ENCODE results near the gene TNFAIP3.

TNFAIP3 gene

DNA sequence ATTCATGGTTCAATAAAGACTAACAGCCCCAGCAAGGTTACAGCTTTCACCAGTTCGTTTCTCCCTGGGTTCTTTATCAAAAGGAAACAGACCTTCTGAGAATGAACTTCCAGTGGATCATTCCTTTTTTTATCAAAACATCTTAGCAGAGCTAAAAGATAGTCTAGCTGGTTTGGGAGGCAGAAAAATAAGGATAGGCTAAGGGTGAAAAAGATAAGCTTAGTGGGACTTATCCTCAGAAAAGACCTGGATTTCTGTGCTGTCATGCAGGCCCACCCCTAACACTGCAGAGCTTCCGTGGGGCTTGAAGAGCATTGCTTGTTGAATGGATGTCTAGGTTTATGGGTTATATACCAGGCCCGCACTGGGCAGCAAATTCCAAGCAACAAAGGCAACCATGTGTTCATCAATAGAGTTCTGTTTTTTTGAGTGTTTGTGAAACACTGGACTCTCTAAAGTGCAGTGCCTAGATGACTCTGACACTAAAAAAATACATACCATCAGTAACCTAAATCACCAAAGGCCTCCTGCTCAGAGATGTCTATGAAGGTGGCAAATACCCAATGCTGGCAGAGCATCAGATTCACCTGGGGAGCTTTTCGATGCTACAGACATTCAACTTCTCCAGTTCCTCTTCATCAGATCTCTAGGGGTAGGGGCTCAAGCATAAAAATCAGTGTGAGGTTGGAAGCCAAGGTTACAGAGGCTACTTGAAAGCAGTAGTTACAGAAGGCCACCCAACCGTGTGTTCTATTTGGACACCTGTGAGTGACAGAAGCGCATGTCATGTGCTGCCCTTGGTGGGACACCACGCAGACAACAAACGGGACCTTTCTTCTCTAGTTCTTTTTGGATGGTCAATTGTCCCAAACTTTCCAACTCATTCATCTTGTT lies 53.0 kb downstream of the TNFAIP3 start:
- FAIRE-seq = no peak
- no peak for DNase-seq (ENCODE audit: insufficient read length, low spot score)
- no peak for TF ChIP-seq CTCF (IDR thresholded peaks at IDR 0.05; ENCODE audit: insufficient read depth, missing control alignments)

DNA sequence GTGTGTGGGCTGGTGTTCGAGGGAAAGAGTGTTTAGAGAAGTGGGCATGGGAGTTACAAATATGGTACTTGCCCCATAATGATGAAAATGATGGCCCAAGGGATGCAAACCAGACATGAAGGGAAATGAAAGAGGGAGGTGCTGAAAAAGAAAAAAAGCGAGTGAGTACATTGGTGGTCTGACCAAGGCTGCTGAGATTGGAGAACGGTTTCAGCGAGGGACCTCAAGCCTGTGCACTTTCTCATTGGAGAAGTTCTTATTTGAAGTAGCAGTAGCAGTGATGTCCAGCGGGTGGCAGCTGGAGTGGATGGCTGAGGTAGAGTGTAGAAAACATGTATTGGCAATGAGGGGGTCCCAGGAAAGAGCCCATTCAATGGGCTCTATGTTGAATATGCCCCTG lies 54.8 kb downstream of the TNFAIP3 start:
- TF ChIP-seq CTCF (IDR thresholded peaks at IDR 0.05; ENCODE audit: insufficient read depth, missing control alignments) = no peak
- FAIRE-seq (no peak), DNase-seq (ENCODE audit: insufficient read length, low spot score) (no peak)

DNA sequence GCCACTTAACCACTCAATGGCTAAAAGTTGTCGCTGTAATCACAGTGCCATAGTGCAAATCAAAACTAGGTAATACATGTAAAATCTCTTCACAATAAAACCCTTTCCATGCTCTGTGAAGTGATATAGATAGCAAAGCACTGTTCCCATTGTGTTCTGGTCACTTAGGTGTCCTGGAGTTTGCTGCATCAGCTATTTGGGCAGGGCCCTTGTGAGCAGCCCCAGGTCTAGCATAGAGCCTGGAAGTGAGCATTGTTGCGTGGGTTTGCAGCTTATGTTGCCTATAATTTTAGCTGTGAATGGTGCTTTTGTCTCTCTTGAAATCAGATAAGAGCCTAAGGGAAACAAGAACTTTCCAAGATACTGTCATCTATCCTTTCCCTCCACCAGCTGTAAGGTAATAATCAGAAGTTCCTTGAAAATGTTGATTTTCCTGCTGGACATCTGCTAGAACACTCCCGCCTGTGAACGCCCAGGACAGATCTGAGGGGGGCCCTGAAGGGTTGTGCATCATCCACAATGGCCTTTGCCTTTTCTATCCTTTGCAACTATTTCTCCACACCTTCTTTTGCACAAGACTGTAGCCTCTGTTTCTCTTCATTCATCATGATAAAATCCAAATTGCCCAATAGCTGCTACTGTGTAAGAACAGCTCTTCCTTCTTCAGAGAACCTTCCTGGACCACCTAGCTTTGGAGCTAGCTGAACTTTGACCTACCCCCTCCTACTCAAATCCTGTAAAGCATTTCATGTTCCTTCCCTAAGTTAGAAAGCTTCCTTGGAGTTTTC lies 57.0 kb downstream of the TNFAIP3 start:
- FAIRE-seq (no peak), DNase-seq (ENCODE audit: insufficient read length, low spot score) (no peak)
- no peak for TF ChIP-seq CTCF (IDR thresholded peaks at IDR 0.05; ENCODE audit: insufficient read depth, missing control alignments)

DNA sequence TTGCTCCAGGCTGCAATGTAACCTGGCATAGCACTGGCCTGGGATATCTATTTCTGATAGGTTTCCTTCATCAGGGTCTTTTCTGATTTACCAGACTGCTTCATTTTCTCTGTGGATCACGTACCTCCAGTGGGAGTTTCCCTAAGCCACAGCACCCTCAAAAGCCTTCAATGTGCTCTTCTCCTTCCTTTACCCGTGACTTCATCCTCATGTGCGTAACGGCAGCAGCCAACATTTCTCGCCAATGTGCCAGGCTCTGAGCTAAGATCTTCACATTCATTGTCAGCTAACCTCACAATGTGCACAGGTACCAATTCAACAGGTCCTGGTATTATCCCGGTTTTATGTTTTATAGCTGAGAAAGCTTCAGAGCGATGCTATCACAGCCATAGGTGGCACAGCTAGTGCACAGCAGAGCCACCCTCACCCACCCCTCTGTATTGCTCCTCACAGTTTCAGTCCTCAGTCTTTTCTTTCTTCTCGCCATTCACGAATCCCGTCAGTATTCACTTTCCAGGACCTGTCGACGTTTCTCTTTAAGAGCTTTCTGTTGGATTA lies 58.2 kb downstream of the TNFAIP3 start:
- DNase-seq (ENCODE audit: insufficient read length, low spot score) (no peak), FAIRE-seq (no peak)
- TF ChIP-seq CTCF (IDR thresholded peaks at IDR 0.05; ENCODE audit: insufficient read depth, missing control alignments) = no peak

- no peak for FAIRE-seq
- no peak for TF ChIP-seq CTCF (IDR thresholded peaks at IDR 0.05; ENCODE audit: insufficient read depth, missing control alignments)
- DNase-seq (ENCODE audit: insufficient read length, low spot score) = no peak
Measured at GRCh38 chr6:137926207-137926731, 59.2 kb downstream of the TNFAIP3 start.

DNA sequence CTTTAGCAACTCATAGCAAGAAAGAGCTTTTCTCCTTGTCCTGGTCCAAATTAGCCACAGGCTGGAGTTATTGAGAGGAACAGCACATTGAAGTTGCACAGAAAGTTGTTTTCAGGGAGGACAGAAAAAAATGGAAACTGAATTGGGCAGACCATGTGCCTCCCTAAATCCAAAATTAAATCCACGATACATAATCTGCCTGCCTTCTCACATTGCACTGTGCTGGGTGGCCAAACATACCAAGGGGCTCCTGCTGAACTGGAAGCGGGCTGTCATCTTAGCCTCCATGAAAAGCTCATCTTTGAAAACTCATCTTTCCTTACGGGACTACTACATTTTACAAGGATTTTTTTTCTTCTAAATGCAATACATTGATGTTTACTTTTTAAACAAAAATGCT lies 59.9 kb downstream of the TNFAIP3 start:
- FAIRE-seq = no peak
- no peak for DNase-seq (ENCODE audit: insufficient read length, low spot score)
- TF ChIP-seq CTCF (IDR thresholded peaks at IDR 0.05; ENCODE audit: insufficient read depth, missing control alignments) = no peak
